SK-N-SH (cell line): Measurements from ENCODE around the gene ANO2.

Source experiments
- ELF1 ChIP-seq: IDR thresholded peaks from 2 replicates; pipeline ENCODE4 v1.4.0; 2012
- MXI1 ChIP-seq: IDR thresholded peaks from 2 replicates; pipeline ENCODE4 v1.6.1; 2012; ENCODE audit warnings: mild to moderate bottlenecking, low read depth, low read length, improper control_type of control experiment
- POLR2AphosphoS5 ChIP-seq: IDR thresholded peaks from 2 replicates; pipeline ENCODE4 v1.6.1; 2012; ENCODE audit warnings: low read depth, low read length
- TF ChIP-seq, protein P1 (sequence below): fragments of 200-600 bp; sonication (generic); IDR thresholded peaks from 2 replicates; pipeline ENCODE4 v1.6.1; 2017; ENCODE audit warnings: antibody characterized with exemption, mild to moderate bottlenecking, moderate library complexity
- TF ChIP-seq, protein P2 (sequence below): fragments of 150-350 bp; IDR thresholded peaks from 2 replicates; pipeline ENCODE4 v1.6.1; 2016; ENCODE audit warnings: mild to moderate bottlenecking, low read depth, low read length
- TF ChIP-seq, protein P3 (sequence below): IDR thresholded peaks from 2 replicates; pipeline ENCODE4 v1.4.0; 2012; ENCODE audit warnings: low read depth, borderline replicate concordance

DNA sequence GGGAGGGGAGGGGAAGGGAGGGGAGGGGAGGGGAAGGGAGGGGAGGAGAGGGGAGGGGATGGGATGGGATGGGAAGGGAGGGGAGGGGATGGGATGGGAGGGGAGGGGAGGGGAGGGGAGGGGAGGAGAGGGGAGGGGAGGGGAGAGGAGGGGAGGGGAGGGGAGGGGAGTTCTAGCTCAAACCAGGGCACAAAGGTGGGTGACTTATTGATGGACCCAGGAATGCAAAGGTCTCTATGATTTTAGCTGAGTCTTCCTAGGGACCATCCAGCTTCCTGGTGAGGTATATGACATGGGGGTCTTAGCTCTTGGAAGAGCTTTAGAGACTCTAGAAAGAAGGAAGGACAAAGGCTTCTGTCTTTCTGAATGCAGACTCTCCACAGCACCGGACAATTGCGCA lies 42.3 kb downstream of the ANO2 start:
- TF ChIP-seq, protein P1, sequence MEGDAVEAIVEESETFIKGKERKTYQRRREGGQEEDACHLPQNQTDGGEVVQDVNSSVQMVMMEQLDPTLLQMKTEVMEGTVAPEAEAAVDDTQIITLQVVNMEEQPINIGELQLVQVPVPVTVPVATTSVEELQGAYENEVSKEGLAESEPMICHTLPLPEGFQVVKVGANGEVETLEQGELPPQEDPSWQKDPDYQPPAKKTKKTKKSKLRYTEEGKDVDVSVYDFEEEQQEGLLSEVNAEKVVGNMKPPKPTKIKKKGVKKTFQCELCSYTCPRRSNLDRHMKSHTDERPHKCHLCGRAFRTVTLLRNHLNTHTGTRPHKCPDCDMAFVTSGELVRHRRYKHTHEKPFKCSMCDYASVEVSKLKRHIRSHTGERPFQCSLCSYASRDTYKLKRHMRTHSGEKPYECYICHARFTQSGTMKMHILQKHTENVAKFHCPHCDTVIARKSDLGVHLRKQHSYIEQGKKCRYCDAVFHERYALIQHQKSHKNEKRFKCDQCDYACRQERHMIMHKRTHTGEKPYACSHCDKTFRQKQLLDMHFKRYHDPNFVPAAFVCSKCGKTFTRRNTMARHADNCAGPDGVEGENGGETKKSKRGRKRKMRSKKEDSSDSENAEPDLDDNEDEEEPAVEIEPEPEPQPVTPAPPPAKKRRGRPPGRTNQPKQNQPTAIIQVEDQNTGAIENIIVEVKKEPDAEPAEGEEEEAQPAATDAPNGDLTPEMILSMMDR, result no peak
- no peak for TF ChIP-seq ELF1
- TF ChIP-seq, protein P2, sequence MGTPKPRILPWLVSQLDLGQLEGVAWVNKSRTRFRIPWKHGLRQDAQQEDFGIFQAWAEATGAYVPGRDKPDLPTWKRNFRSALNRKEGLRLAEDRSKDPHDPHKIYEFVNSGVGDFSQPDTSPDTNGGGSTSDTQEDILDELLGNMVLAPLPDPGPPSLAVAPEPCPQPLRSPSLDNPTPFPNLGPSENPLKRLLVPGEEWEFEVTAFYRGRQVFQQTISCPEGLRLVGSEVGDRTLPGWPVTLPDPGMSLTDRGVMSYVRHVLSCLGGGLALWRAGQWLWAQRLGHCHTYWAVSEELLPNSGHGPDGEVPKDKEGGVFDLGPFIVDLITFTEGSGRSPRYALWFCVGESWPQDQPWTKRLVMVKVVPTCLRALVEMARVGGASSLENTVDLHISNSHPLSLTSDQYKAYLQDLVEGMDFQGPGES, result no peak
- no peak for TF ChIP-seq POLR2AphosphoS5
- TF ChIP-seq, protein P3, sequence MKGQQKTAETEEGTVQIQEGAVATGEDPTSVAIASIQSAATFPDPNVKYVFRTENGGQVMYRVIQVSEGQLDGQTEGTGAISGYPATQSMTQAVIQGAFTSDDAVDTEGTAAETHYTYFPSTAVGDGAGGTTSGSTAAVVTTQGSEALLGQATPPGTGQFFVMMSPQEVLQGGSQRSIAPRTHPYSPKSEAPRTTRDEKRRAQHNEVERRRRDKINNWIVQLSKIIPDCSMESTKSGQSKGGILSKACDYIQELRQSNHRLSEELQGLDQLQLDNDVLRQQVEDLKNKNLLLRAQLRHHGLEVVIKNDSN, result no peak
- TF ChIP-seq MXI1, result no peak
